Prostate gland (tissue), 2 donors: ENCODE data around the gene LCTL.

ENCODE experiments used
- POLR2A ChIP-seq: fragments of 450-650 bp; IDR thresholded peaks from one replicate; pipeline ENCODE4 v1.6.1; 2016; ENCODE audit warnings: antibody characterized with exemption, mild to moderate bottlenecking
- TF ChIP-seq, protein P1 (sequence below), 4 experiments: fragments of 200-600 bp in 2 of 4; fragments of 450-650 bp in 2 of 4; sonication (generic) in 2 of 4; IDR thresholded peaks; 1 replicate in 3 of 4; 2 replicates in 1 of 4; pipeline ENCODE4 v1.5.1; 2016 to 2019; ENCODE audit warnings: antibody characterized with exemption in 4 of 4, mild to moderate bottlenecking in 2 of 4, moderate library complexity in 2 of 4

DNA sequence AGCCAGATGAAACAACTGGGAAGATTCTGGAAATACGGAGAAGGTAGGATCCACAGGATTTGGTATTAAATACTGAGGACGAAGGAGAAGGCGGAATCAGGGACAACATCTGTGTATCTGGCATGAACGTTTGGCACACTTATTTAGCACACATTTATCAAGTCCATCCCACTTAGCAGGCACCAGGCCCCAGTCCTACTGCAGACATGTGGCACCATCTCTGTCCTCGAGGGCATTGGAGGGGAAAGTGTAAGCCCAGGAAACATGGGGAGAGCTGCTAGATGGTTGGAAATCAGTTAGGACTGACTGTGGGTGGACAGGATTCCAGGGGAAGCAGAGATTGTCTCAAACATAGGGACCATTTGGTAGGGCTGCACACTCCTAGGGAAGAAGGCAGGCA lies 29.0 kb upstream of the LCTL start:
- TF ChIP-seq, protein P1, sequence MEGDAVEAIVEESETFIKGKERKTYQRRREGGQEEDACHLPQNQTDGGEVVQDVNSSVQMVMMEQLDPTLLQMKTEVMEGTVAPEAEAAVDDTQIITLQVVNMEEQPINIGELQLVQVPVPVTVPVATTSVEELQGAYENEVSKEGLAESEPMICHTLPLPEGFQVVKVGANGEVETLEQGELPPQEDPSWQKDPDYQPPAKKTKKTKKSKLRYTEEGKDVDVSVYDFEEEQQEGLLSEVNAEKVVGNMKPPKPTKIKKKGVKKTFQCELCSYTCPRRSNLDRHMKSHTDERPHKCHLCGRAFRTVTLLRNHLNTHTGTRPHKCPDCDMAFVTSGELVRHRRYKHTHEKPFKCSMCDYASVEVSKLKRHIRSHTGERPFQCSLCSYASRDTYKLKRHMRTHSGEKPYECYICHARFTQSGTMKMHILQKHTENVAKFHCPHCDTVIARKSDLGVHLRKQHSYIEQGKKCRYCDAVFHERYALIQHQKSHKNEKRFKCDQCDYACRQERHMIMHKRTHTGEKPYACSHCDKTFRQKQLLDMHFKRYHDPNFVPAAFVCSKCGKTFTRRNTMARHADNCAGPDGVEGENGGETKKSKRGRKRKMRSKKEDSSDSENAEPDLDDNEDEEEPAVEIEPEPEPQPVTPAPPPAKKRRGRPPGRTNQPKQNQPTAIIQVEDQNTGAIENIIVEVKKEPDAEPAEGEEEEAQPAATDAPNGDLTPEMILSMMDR (IDR thresholded peaks at IDR 0.05), result no peak
- no peak for TF ChIP-seq POLR2A
